Measurements from ENCODE around the gene TTC17. TPM values are rescaled to one million over a fixed set of nuclear protein-coding genes. Genes with fewer than 3 reads are reported as not detected.

TTC17 gene
- total RNA-seq, 1 experiment from 2014 or later = 42.1 TPM

DNA sequence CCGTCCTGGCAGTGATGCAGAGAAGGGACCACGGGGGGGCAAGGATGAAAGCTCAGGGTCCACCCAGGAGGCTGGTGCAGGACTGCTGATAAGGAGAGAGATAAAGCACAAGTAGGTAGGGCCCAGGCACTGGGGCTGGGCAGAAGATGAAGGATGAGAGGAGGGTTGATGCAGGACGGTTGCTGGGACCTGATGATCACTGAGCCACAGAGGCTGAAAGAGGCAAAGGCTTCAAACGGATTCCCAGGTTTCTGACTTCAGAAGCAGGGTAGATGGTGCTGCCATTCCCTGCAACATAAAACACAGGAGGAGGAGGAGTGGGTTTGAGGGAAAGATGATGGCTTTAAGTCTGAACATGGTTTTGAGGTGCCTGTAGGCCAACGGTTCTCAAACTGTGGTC lies 148.5 kb downstream of the TTC17 start:
- ATAC-seq (no peak), DNase-seq (no peak)
- no peaks in the 10 kb centered on the region for H3K36me3 ChIP-seq (ENCODE audit: low read depth, low read length)
- no peak overlapping the region for H3K4me3 ChIP-seq (ENCODE audit: low read length)
- intact Hi-C loops (cut with micrococcal nuclease) = no loop called here
- H2AFZ ChIP-seq (ENCODE audit: low read length) = no peak overlapping the region
- H3K9me3 ChIP-seq (ENCODE audit: low read length) = no peaks in the 10 kb centered on the region
- ChIA-PET CTCF (no interaction called here), POLR2A (ENCODE audit: unreplicated experiment) (no interaction called here)
- TF ChIP-seq, protein P1, sequence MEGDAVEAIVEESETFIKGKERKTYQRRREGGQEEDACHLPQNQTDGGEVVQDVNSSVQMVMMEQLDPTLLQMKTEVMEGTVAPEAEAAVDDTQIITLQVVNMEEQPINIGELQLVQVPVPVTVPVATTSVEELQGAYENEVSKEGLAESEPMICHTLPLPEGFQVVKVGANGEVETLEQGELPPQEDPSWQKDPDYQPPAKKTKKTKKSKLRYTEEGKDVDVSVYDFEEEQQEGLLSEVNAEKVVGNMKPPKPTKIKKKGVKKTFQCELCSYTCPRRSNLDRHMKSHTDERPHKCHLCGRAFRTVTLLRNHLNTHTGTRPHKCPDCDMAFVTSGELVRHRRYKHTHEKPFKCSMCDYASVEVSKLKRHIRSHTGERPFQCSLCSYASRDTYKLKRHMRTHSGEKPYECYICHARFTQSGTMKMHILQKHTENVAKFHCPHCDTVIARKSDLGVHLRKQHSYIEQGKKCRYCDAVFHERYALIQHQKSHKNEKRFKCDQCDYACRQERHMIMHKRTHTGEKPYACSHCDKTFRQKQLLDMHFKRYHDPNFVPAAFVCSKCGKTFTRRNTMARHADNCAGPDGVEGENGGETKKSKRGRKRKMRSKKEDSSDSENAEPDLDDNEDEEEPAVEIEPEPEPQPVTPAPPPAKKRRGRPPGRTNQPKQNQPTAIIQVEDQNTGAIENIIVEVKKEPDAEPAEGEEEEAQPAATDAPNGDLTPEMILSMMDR (conservative IDR thresholded peaks at IDR 0.05; ENCODE audit: low read depth, low read length) = no peak
- TF ChIP-seq EZH2 (IDR thresholded peaks at IDR 0.05; ENCODE audit: low read length, unreplicated experiment) (no peak), EZH2phosphoT487 (IDR thresholded peaks at IDR 0.05; ENCODE audit: borderline replicate concordance, low read length) (no peak)
- peaks cover 7% of the 10 kb centered on the region for H3K27me3 ChIP-seq (ENCODE audit: low read length)
- no peak overlapping the region for H3K9ac ChIP-seq (ENCODE audit: low read length)
- H3K27ac ChIP-seq (ENCODE audit: low read length) = no peak overlapping the region
- no peaks in the 10 kb centered on the region; the same call in 1 of the 2 replicates for H3K4me1 ChIP-seq (ENCODE audit: insufficient read depth, low read length)
- no peaks in the 10 kb centered on the region for H3K79me2 ChIP-seq (ENCODE audit: low read length)
- no peaks in the 10 kb centered on the region for H3F3A ChIP-seq (ENCODE audit: low read length, unreplicated experiment)
- BruUV-seq (replicated peaks) = no TSS peak
- no peaks in the 10 kb centered on the region for H3K9me2 ChIP-seq (replicated peaks; ENCODE audit: low read length)
- no peak overlapping the region for H3K4me2 ChIP-seq (ENCODE audit: low read length)
- no peaks in the 10 kb centered on the region for H4K20me1 ChIP-seq (ENCODE audit: low read length)

DNA sequence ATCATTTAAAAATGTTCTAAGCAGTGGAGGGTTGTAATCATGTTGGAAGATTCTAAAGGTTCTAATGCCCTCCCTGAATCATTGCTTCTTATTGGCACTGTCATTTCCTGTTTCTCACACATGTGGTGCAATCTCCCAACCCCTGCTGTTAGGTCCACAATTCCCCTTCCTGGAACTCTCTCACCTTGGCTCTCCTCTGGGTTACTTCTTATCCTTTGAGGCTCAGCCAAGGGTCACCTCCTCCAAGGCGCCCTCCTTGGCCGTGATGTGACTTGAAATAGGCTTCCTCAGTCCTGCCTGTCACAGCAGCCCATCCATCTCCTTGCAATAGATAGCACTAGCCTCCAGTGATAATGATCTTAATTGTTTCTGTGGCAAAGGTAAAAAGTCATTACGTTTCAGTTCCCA lies 149.8 kb downstream of the TTC17 start:
- Histone ChIP-seq H3F3A (ENCODE audit: low read length, unreplicated experiment) (no peaks in the 10 kb centered on the region), H3K36me3 (ENCODE audit: low read depth, low read length) (no peaks in the 10 kb centered on the region), H3K27ac (ENCODE audit: low read length) (no peak overlapping the region), H3K4me3 (ENCODE audit: low read length) (no peak overlapping the region), H3K79me2 (ENCODE audit: low read length) (no peaks in the 10 kb centered on the region), H2AFZ (ENCODE audit: low read length) (no peak overlapping the region), H3K4me1 (ENCODE audit: insufficient read depth, low read length) (no peaks in the 10 kb centered on the region; the same call in 1 of the 2 replicates), H3K9me3 (ENCODE audit: low read length) (no peaks in the 10 kb centered on the region), H3K9me2 (replicated peaks; ENCODE audit: low read length) (no peaks in the 10 kb centered on the region), H3K27me3 (ENCODE audit: low read length) (peaks cover 18% of the 10 kb centered on the region), H3K9ac (ENCODE audit: low read length) (no peak overlapping the region), H4K20me1 (ENCODE audit: low read length) (no peaks in the 10 kb centered on the region), H3K4me2 (ENCODE audit: low read length) (no peak overlapping the region)
- no TSS peak for BruUV-seq (replicated peaks)
- TF ChIP-seq, protein P1 (conservative IDR thresholded peaks at IDR 0.05; ENCODE audit: low read depth, low read length) = no peak
- TF ChIP-seq EZH2 (IDR thresholded peaks at IDR 0.05; ENCODE audit: low read length, unreplicated experiment) (no peak), EZH2phosphoT487 (IDR thresholded peaks at IDR 0.05; ENCODE audit: borderline replicate concordance, low read length) (no peak)
- ChIA-PET POLR2A (ENCODE audit: unreplicated experiment) (no interaction called here), CTCF (no interaction called here)
- ATAC-seq (no peak; the same call in 1 of the 2 replicates), DNase-seq (peak; percentile 45)
- intact Hi-C loops (cut with micrococcal nuclease) = no loop called here

GRCh38 chr11:43511959-43512358 lies 153.2 kb downstream of the TTC17 start:
- Histone ChIP-seq H4K20me1 (ENCODE audit: low read length) (no peaks in the 10 kb centered on the region), H3K79me2 (ENCODE audit: low read length) (no peaks in the 10 kb centered on the region), H3K9ac (ENCODE audit: low read length) (no peak overlapping the region), H3K36me3 (ENCODE audit: low read depth, low read length) (no peaks in the 10 kb centered on the region), H3K4me3 (ENCODE audit: low read length) (no peak overlapping the region), H3K27ac (ENCODE audit: low read length) (no peak overlapping the region), H3K27me3 (ENCODE audit: low read length) (peaks cover 34% of the 10 kb centered on the region), H3F3A (ENCODE audit: low read length, unreplicated experiment) (no peaks in the 10 kb centered on the region), H2AFZ (ENCODE audit: low read length) (no peak overlapping the region), H3K9me2 (replicated peaks; ENCODE audit: low read length) (no peaks in the 10 kb centered on the region), H3K4me1 (ENCODE audit: insufficient read depth, low read length) (no peaks in the 10 kb centered on the region; the same call in 1 of the 2 replicates), H3K4me2 (ENCODE audit: low read length) (no peak overlapping the region), H3K9me3 (ENCODE audit: low read length) (no peaks in the 10 kb centered on the region)
- ChIA-PET POLR2A (ENCODE audit: unreplicated experiment) (no interaction called here), CTCF (no interaction called here)
- no peak for ATAC-seq
- intact Hi-C loops (cut with micrococcal nuclease) = no loop called here
- TF ChIP-seq, protein P1 (conservative IDR thresholded peaks at IDR 0.05; ENCODE audit: low read depth, low read length) = no peak
- TF ChIP-seq EZH2phosphoT487 (IDR thresholded peaks at IDR 0.05; ENCODE audit: borderline replicate concordance, low read length) (no peak), EZH2 (IDR thresholded peaks at IDR 0.05; ENCODE audit: low read length, unreplicated experiment) (no peak)
- DNase-seq = no peak
- no TSS peak for BruUV-seq (replicated peaks)

All from PC-3 (cell line).